Stimulated activated naive B cell treated with anti-CD40 and anti-IgM and Interleukin-4, amounts not matched to agents 10 μg/mL and 1 μg/mL and 100 μg/mL, for 72 hours (primary cell): ENCODE data around the gene MPZL1.
"Not testable (repeated sequence)": the region's sequence is repeated elsewhere in the genome, so short reads cannot be mapped to it uniquely, and the experiment has no call there.

Experiments used
- ATAC-seq, 2 donors: fragments of 150-1000 bp; cut with Tn5 transposase; replicated peaks; 2 replicates each; pipeline ENCODE4 v1.10.0; 2021; ENCODE audit warnings: moderate library complexity in 1 of 2
- DNase-seq: peaks from one replicate; pipeline ENCODE4 v3.0.0; 2021
- H3K27ac Mint-ChIP-seq: one replicate; pipeline ENCODE4 v1.8.0; 2022; ENCODE audit warnings: mild to moderate bottlenecking, mixed read lengths
- H3K27me3 Mint-ChIP-seq, 2 donors: one replicate each; pipeline ENCODE4 v1.8.0; 2022; ENCODE audit warnings: mixed read lengths in 2 of 2
- H3K36me3 Mint-ChIP-seq, 2 donors: one replicate each; pipeline ENCODE4 v1.8.0; 2022; ENCODE audit warnings: mixed read lengths in 2 of 2, mild to moderate bottlenecking in 1 of 2
- H3K4me1 Mint-ChIP-seq, 2 donors: one replicate each; pipeline ENCODE4 v1.8.0; 2022; ENCODE audit warnings: mixed read lengths in 2 of 2, mild to moderate bottlenecking in 1 of 2
- H3K4me3 Mint-ChIP-seq, 2 donors: one replicate each; pipeline ENCODE4 v1.8.0; 2022; ENCODE audit warnings: mild to moderate bottlenecking in 2 of 2, mixed read lengths in 2 of 2, moderate library complexity in 1 of 2
- H3K9me3 Mint-ChIP-seq, 2 donors: one replicate each; pipeline ENCODE4 v1.8.0; 2022; ENCODE audit warnings: mixed read lengths in 2 of 2, mild to moderate bottlenecking in 1 of 2

Gene MPZL1

GRCh38 chr1:167718914-167719691 lies 2.7 kb upstream of the MPZL1 start:
- Mint-ChIP-seq H3K4me1 (peaks cover 43 to 56% of the 10 kb centered on the region in 2 donors), H3K27ac (peak overlapping the region; percentile 37), H3K4me3 (peak overlapping the region; percentile 28 to 63), H3K27me3 (peaks cover 7% of the 10 kb centered on the region in 2 donors), H3K9me3 (peaks cover 3 to 5% of the 10 kb centered on the region in 2 donors), H3K36me3 (peaks cover 8 to 19% of the 10 kb centered on the region in 2 donors)
- ATAC-seq (no peak), DNase-seq (no peak)

GRCh38 chr1:167719715-167720421 lies 1.9 kb upstream of the MPZL1 start:
- Mint-ChIP-seq H3K4me1 (peaks cover 42 to 56% of the 10 kb centered on the region in 2 donors), H3K4me3 (peak overlapping the region; percentile 28 to 63), H3K27ac (peak overlapping the region; percentile 77)

GRCh38 chr1:167720965-167721616 lies 691 bp upstream of the MPZL1 start:
- peaks cover 45 to 49% of the 10 kb centered on the region in 2 donors for H3K4me1 Mint-ChIP-seq
- no peak for DNase-seq
- peak overlapping the region; percentile 98 for H3K27ac Mint-ChIP-seq
- H3K4me3 Mint-ChIP-seq = peak overlapping the region; percentile 92 to 99
- peaks cover 6 to 17% of the 10 kb centered on the region in 2 donors for H3K36me3 Mint-ChIP-seq
- ATAC-seq = peak; percentile 1 to 2
- H3K9me3 Mint-ChIP-seq = no peaks in the 10 kb centered on the region
- H3K27me3 Mint-ChIP-seq = no peaks in the 10 kb centered on the region

More at GRCh38 chr1:167719715-167720421, 1.9 kb upstream of the MPZL1 start:
- DNase-seq, H3K27me3 Mint-ChIP-seq, H3K9me3 Mint-ChIP-seq: not testable (repeated sequence)
- peaks cover 2 to 19% of the 10 kb centered on the region in 2 donors for H3K36me3 Mint-ChIP-seq
- peak in 1 of 2 donors; percentile 7 for ATAC-seq

- DNase-seq (no peak), ATAC-seq (peak; percentile 47 to 56)
- Mint-ChIP-seq H3K27ac (peak overlapping the region; percentile 66), H3K4me3 (peak overlapping the region; percentile 92 to 99), H3K9me3 (no peaks in the 10 kb centered on the region), H3K36me3 (peaks cover 8 to 18% of the 10 kb centered on the region in 2 donors), H3K4me1 (peaks cover 47 to 55% of the 10 kb centered on the region in 2 donors), H3K27me3 (no peaks in the 10 kb centered on the region)
These were observed 529 bp downstream of the MPZL1 start for GRCh38 chr1:167722152-167722869.

GRCh38 chr1:167722870-167723251 lies 1.1 kb downstream of the MPZL1 start:
- H3K4me1 Mint-ChIP-seq = peaks cover 47 to 55% of the 10 kb centered on the region in 2 donors
- peak overlapping the region; percentile 92 to 99 for H3K4me3 Mint-ChIP-seq
- H3K36me3 Mint-ChIP-seq = peaks cover 8 to 18% of the 10 kb centered on the region in 2 donors
- ATAC-seq (no peak), DNase-seq (no peak)
- H3K9me3 Mint-ChIP-seq = no peaks in the 10 kb centered on the region
- H3K27ac Mint-ChIP-seq = no peak overlapping the region
- H3K27me3 Mint-ChIP-seq = no peaks in the 10 kb centered on the region

GRCh38 chr1:167723707-167724323 lies 2.0 kb downstream of the MPZL1 start:
- ATAC-seq = no peak
- Mint-ChIP-seq H3K4me1 (peaks cover 45 to 55% of the 10 kb centered on the region in 2 donors), H3K4me3 (peak overlapping the region in 1 of 2 donors; percentile 11), H3K9me3 (no peaks in the 10 kb centered on the region), H3K27ac (no peak overlapping the region), H3K27me3 (no peaks in the 10 kb centered on the region), H3K36me3 (peaks cover 8 to 18% of the 10 kb centered on the region in 2 donors)
- no peak for DNase-seq

GRCh38 chr1:167726008-167726407 lies 4.2 kb downstream of the MPZL1 start:
- Mint-ChIP-seq H3K9me3 (no peaks in the 10 kb centered on the region), H3K27ac (peak overlapping the region; percentile 60), H3K36me3 (peaks cover 16 to 27% of the 10 kb centered on the region in 2 donors), H3K4me1 (peaks cover 30 to 38% of the 10 kb centered on the region in 2 donors), H3K4me3 (peak overlapping the region in 1 of 2 donors; percentile 25), H3K27me3 (no peaks in the 10 kb centered on the region)
- ATAC-seq = peak in 1 of 2 donors; percentile 25
- DNase-seq = no peak

- H3K4me3 Mint-ChIP-seq = no peak overlapping the region
These were observed 7.1 kb downstream of the MPZL1 start for GRCh38 chr1:167728818-167729410.

GRCh38 chr1:167734227-167734626 lies 12.4 kb downstream of the MPZL1 start:
- Mint-ChIP-seq H3K4me1 (peaks cover 1 to 4% of the 10 kb centered on the region in 2 donors), H3K27ac (no peak overlapping the region), H3K4me3 (no peak overlapping the region), H3K9me3 (peaks cover 1 to 4% of the 10 kb centered on the region in 2 donors), H3K27me3 (no peaks in the 10 kb centered on the region), H3K36me3 (peaks cover 13 to 16% of the 10 kb centered on the region in 2 donors)
- DNase-seq = no peak
- ATAC-seq = no peak

More at GRCh38 chr1:167728818-167729410, 7.1 kb downstream of the MPZL1 start:
- H3K27me3 Mint-ChIP-seq = no peaks in the 10 kb centered on the region
- peaks cover 15 to 22% of the 10 kb centered on the region in 2 donors for H3K36me3 Mint-ChIP-seq
- H3K27ac Mint-ChIP-seq = no peak overlapping the region
- peaks cover 19 to 24% of the 10 kb centered on the region in 2 donors for H3K4me1 Mint-ChIP-seq
- H3K9me3 Mint-ChIP-seq = no peaks in the 10 kb centered on the region
- ATAC-seq (no peak), DNase-seq (no peak)

- DNase-seq (no peak), ATAC-seq (no peak)
- H3K36me3 Mint-ChIP-seq = peaks cover 13 to 16% of the 10 kb centered on the region in 2 donors
- H3K27ac Mint-ChIP-seq = no peak overlapping the region
- H3K27me3 Mint-ChIP-seq = no peaks in the 10 kb centered on the region
- H3K9me3 Mint-ChIP-seq = peaks cover 1 to 4% of the 10 kb centered on the region in 2 donors
- H3K4me3 Mint-ChIP-seq = no peak overlapping the region
- H3K4me1 Mint-ChIP-seq = peaks cover 0 to 1% of the 10 kb centered on the region in 2 donors
These were observed 13.1 kb downstream of the MPZL1 start for GRCh38 chr1:167734841-167735240.

- Mint-ChIP-seq H3K27ac (no peak overlapping the region), H3K4me3 (no peak overlapping the region), H3K4me1 (peaks cover 0 to 2% of the 10 kb centered on the region in 2 donors), H3K36me3 (peaks cover 4 to 6% of the 10 kb centered on the region in 2 donors), H3K27me3 (no peaks in the 10 kb centered on the region), H3K9me3 (peaks cover 1 to 4% of the 10 kb centered on the region in 2 donors)
- ATAC-seq = no peak
- no peak for DNase-seq
These were observed 15.4 kb downstream of the MPZL1 start for GRCh38 chr1:167737169-167737568.

GRCh38 chr1:167738158-167738557 lies 16.4 kb downstream of the MPZL1 start:
- no peak overlapping the region for H3K27ac Mint-ChIP-seq
- H3K4me1 Mint-ChIP-seq = peaks cover 9% of the 10 kb centered on the region in 2 donors
- no peaks in the 10 kb centered on the region for H3K27me3 Mint-ChIP-seq
- H3K9me3 Mint-ChIP-seq = peaks cover 1 to 4% of the 10 kb centered on the region in 2 donors
- H3K4me3 Mint-ChIP-seq = no peak overlapping the region
- DNase-seq (no peak), ATAC-seq (no peak)
- H3K36me3 Mint-ChIP-seq = peaks cover 4 to 6% of the 10 kb centered on the region in 2 donors

- no peak for DNase-seq
- H3K27ac Mint-ChIP-seq = no peak overlapping the region
- peaks cover 11 to 17% of the 10 kb centered on the region in 2 donors for H3K4me1 Mint-ChIP-seq
- H3K4me3 Mint-ChIP-seq = no peak overlapping the region
- peaks cover 4 to 6% of the 10 kb centered on the region in 2 donors for H3K36me3 Mint-ChIP-seq
- peaks cover 1 to 4% of the 10 kb centered on the region in 2 donors for H3K9me3 Mint-ChIP-seq
- ATAC-seq = no peak
- no peaks in the 10 kb centered on the region for H3K27me3 Mint-ChIP-seq
These were observed 18.0 kb downstream of the MPZL1 start for GRCh38 chr1:167739752-167740151.
